ENCODE data around the gene HYDIN. TPM values are rescaled to one million over a fixed set of nuclear protein-coding genes. Genes with fewer than 3 reads are reported as not detected.
"Not testable (repeated sequence)": the region's sequence is repeated elsewhere in the genome, so short reads cannot be mapped to it uniquely, and the experiment has no call there.

HYDIN gene
- total RNA-seq, 2 experiments from 2014 or later: not detected

DNA sequence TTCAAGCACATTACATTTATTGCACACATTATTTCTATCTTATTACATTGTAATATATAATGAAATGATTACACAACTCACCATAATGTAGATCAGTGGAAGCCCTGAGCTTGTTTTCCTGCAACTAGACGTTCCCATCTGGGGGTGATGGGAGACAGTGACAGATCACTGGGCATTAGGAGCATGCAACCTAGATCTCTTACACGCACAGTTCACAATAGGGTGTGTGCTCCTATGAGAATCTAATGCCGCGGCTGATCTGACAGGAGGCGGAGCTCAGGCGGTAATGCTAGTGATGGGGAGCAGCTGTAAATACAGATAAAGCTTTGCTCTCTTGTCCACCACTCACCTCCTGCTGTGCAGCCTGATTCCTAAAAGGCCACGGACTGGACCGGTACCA is 69.5 kb downstream of the HYDIN start:
- H3K36me3 Mint-ChIP-seq; H3K9me3 Mint-ChIP-seq; POLR2A ChIA-PET; H3K4me1 Mint-ChIP-seq (ENCODE audit: low read depth); intact Hi-C loops (cut with micrococcal nuclease); CTCF ChIA-PET; DNase-seq; H3K27me3 Mint-ChIP-seq; H3K4me3 Mint-ChIP-seq; H3K27ac Mint-ChIP-seq: not testable (repeated sequence)

DNA sequence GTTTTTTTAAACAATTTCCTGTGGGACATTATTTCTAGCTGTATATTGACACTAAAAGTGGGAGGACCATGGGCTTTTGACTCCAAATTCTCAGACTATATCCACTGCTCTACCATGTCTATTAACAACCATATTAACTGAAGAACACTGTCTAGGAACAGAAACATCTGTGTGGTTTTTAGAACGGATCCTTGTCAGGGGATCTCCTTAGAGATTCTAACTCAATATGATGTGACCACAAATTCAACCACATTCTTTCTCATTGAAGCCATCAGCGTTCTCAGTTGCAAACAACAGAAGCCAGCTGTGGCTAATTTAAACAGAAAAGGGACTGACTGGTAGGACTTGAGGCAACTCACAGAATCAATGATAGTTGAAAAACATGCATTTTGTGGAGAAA is 73.2 kb downstream of the HYDIN start:
- H3K9me3 Mint-ChIP-seq; H3K27ac Mint-ChIP-seq; H3K36me3 Mint-ChIP-seq; CTCF ChIA-PET; H3K4me1 Mint-ChIP-seq (ENCODE audit: low read depth); POLR2A ChIA-PET; H3K4me3 Mint-ChIP-seq; intact Hi-C loops (cut with micrococcal nuclease); H3K27me3 Mint-ChIP-seq; DNase-seq: not testable (repeated sequence)

DNA sequence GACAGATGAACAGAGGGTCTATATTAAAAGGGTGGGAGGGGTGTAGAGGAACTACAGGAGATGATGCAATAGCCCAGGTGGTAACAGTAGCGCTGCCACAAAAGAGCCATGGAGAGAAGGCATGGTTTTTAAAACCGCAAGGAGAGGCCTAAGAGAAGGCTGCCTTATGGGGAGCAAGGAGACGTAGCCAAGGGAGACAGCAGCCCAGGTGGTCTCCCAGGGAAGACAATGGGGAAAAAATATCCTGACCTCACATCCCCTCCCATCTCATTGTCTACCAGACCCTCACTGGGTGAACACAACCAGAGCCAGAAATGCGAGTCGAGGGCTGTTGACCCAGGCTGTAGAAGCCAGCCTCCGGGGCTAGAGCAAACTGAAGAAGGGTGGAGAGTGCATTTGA is 77.2 kb downstream of the HYDIN start:
- H3K36me3 Mint-ChIP-seq; intact Hi-C loops (cut with micrococcal nuclease); H3K9me3 Mint-ChIP-seq; H3K4me1 Mint-ChIP-seq (ENCODE audit: low read depth); H3K27ac Mint-ChIP-seq; H3K4me3 Mint-ChIP-seq; CTCF ChIA-PET; DNase-seq; H3K27me3 Mint-ChIP-seq; POLR2A ChIA-PET: not testable (repeated sequence)

DNA sequence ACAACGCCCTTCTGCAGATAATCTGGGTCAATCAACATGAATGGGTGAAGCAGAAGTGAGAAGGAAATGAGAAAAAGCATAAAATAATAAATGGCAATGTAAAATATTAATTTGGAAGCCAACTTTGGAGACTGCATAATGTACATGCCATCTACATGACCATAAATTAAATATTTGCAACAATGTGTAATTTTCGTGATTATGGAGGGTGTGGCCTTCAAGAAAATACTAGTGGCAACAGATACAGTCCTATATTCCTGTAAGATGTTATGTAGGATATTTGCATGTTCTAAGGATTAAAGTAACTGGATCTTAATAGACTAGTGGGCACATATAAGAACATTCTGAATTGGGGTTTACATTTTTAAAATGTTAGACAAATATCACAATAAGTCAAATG is 78.9 kb downstream of the HYDIN start:
- H3K27me3 Mint-ChIP-seq; H3K9me3 Mint-ChIP-seq; DNase-seq; H3K4me3 Mint-ChIP-seq; CTCF ChIA-PET; intact Hi-C loops (cut with micrococcal nuclease); H3K27ac Mint-ChIP-seq; H3K4me1 Mint-ChIP-seq (ENCODE audit: low read depth); POLR2A ChIA-PET; H3K36me3 Mint-ChIP-seq: not testable (repeated sequence)

DNA sequence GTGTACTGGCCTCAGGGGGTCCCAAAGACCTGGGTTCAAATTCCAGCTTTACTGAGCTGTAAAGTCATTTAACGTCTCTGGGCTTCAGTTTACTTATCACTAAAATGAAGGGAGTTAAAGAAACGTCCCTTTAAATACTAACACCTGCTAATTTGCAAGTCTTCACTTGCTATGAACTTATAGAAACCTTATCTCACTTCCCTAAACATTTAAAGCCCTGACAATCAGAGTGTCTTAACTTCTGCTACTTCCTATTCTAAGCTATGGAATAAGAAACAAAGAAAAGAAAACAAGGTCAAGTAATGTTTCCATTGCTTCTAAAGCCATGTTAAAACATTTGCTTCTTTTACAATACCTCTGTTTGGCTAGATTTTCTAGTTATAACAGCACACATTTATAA is 87.3 kb downstream of the HYDIN start:
- H3K27me3 Mint-ChIP-seq; DNase-seq; POLR2A ChIA-PET; H3K4me1 Mint-ChIP-seq (ENCODE audit: low read depth); CTCF ChIA-PET; H3K36me3 Mint-ChIP-seq; H3K27ac Mint-ChIP-seq; H3K9me3 Mint-ChIP-seq; intact Hi-C loops (cut with micrococcal nuclease); H3K4me3 Mint-ChIP-seq: not testable (repeated sequence)

DNA sequence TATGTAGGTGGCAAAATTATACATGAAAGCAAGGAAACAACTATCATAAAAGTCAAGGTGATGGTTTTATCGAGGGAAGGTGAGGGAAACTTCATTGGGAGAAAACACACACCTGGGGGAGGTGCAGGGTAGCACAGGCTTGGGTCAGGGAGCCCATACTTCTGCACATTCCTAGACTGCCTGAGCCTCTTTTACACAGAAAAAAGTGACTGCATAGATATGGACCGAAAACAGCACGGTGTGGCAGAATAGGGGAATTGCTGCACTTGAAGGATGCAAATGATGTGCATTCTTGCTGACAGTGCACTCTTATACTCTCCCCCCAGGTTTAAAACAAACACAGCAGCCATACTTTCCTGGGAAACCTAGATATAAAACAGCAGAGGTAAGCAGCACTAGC is 120.0 kb downstream of the HYDIN start:
- H3K4me1 Mint-ChIP-seq (ENCODE audit: low read depth); DNase-seq; H3K4me3 Mint-ChIP-seq; CTCF ChIA-PET; H3K27me3 Mint-ChIP-seq; intact Hi-C loops (cut with micrococcal nuclease); H3K27ac Mint-ChIP-seq; H3K9me3 Mint-ChIP-seq; H3K36me3 Mint-ChIP-seq; POLR2A ChIA-PET: not testable (repeated sequence)

DNA sequence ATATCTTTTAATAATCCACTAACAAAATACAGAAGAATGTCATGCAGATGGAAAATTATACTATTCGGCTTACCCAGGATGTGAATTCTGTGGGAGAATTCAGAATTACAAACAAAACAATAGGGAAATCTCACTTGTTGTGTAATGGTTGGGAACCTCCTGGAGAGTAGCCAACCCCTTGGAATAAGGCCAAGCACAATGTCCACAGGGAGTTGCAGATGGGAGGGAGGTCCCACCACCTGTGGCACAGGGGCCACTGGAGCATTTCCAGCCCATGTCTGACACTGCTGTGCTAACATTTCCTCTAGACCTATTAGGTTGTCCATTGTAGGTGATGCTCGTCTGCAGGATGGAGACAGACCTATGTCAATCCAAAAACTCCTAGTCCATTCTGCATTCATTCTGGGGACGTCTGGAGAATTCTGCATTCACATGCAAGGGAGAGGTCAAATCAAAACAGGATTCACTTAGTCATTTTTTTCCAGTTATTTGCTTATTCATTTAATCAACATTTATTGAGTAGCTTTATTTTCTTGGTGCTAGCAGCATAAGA is 120.8 kb downstream of the HYDIN start:
- intact Hi-C loops (cut with micrococcal nuclease); H3K4me1 Mint-ChIP-seq (ENCODE audit: low read depth); CTCF ChIA-PET; H3K4me3 Mint-ChIP-seq; H3K9me3 Mint-ChIP-seq; H3K27ac Mint-ChIP-seq; DNase-seq; H3K27me3 Mint-ChIP-seq; H3K36me3 Mint-ChIP-seq; POLR2A ChIA-PET: not testable (repeated sequence)

DNA sequence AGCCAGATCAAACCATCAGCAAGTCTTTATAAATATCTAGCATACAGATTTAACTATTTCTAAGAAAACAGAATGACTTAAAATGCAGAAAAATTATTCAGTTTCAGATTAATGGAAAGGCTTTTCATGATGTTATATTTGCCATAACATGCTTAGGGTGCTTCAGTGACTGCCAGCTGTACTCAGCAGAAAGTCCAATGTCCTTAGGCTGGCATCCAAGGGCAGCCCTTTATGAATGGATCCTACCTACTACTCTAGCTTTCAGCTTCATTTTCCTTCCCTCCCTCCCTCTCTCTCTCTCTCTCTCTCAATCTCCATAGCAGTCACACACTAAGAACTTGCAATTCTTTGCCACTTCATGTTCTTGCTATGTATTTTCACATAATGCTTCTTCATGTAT is 124.6 kb downstream of the HYDIN start:
- H3K4me3 Mint-ChIP-seq; intact Hi-C loops (cut with micrococcal nuclease); H3K9me3 Mint-ChIP-seq; H3K36me3 Mint-ChIP-seq; CTCF ChIA-PET; H3K27ac Mint-ChIP-seq; H3K27me3 Mint-ChIP-seq; H3K4me1 Mint-ChIP-seq (ENCODE audit: low read depth); POLR2A ChIA-PET; DNase-seq: not testable (repeated sequence)

DNA sequence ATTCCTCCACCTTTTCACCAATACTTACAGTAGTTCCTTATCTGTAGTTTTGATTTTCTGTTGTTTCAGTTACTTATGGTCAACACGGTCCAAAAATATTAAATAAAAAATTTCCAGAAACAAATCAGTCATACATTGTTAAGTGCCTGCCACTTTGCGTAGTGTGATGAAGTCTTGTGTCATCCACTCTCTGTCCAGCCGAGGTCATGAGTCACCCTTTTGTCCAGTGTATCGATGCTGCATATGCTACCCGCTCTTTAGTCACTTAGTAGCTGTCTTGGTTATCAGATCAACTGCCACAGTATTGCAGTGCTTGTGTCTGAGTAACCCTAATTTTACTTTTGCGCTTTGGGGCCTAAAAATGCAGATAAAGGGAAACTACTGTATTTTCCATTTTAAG is 146.9 kb downstream of the HYDIN start:
- H3K27me3 Mint-ChIP-seq; intact Hi-C loops (cut with micrococcal nuclease); H3K27ac Mint-ChIP-seq; H3K4me1 Mint-ChIP-seq (ENCODE audit: low read depth); H3K9me3 Mint-ChIP-seq; CTCF ChIA-PET; H3K4me3 Mint-ChIP-seq; POLR2A ChIA-PET; H3K36me3 Mint-ChIP-seq; DNase-seq: not testable (repeated sequence)

DNA sequence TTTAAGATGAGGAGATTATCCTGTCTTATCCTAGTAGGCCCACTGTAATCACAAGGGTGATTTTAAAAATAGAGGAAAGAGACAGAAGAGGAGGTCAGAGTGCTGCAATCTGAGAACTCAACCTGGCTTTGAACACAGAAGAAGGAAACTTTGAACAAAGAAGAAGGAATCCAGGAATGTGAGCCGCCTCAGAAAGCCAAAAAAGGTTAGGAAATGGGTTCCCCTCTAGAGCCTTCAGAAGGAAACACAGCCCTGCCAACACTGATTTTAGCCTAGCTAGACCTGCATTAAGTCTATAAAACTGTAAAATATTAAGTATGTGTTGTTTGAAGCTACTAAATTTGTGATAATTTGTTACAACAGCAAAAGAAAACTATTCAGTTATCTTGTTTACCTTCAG is 149.7 kb downstream of the HYDIN start:
- intact Hi-C loops (cut with micrococcal nuclease); H3K4me1 Mint-ChIP-seq (ENCODE audit: low read depth); H3K27me3 Mint-ChIP-seq; DNase-seq; POLR2A ChIA-PET; CTCF ChIA-PET; H3K27ac Mint-ChIP-seq; H3K4me3 Mint-ChIP-seq; H3K36me3 Mint-ChIP-seq; H3K9me3 Mint-ChIP-seq: not testable (repeated sequence)

DNA sequence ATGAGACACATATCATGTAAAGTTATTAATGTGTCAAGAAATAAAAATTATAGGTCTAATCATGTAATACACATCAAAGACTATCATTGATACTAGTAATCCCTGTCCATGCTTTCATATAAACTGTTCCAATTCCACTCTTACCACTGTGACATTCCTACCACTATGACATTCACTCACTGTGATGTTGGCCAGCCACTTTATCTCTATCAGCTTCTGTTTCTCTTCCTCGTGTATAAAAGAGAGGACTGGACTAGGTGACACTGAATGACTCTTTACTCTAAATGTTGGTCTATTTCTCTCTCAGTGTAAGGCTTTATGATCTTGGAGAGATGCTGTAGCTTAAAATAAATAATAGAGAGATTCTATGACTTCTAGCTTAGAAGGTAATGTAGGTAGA is 150.3 kb downstream of the HYDIN start:
- H3K27ac Mint-ChIP-seq; POLR2A ChIA-PET; DNase-seq; H3K36me3 Mint-ChIP-seq; CTCF ChIA-PET; H3K4me1 Mint-ChIP-seq (ENCODE audit: low read depth); H3K9me3 Mint-ChIP-seq; H3K4me3 Mint-ChIP-seq; H3K27me3 Mint-ChIP-seq; intact Hi-C loops (cut with micrococcal nuclease): not testable (repeated sequence)

DNA sequence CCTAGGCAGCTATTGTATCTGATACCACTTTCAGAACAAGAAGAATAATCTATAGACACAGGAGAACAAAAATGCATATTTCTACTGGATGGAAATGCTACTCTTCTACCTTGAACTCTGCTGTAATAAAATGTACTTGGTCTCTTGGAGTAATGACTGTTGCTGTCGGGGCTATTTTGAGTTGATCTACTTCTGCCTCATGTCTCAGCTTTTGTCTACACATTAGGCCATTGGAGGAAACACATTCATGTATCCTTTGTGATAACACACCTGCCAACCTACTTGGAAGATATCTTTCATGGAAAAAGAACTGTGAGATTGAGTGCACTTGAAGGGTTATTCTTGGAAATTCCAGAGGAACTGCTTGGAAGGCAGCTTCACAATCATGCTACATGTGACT is 159.9 kb downstream of the HYDIN start:
- H3K4me3 Mint-ChIP-seq; H3K27me3 Mint-ChIP-seq; H3K4me1 Mint-ChIP-seq (ENCODE audit: low read depth); H3K9me3 Mint-ChIP-seq; H3K27ac Mint-ChIP-seq; H3K36me3 Mint-ChIP-seq; intact Hi-C loops (cut with micrococcal nuclease); DNase-seq; POLR2A ChIA-PET; CTCF ChIA-PET: not testable (repeated sequence)

DNA sequence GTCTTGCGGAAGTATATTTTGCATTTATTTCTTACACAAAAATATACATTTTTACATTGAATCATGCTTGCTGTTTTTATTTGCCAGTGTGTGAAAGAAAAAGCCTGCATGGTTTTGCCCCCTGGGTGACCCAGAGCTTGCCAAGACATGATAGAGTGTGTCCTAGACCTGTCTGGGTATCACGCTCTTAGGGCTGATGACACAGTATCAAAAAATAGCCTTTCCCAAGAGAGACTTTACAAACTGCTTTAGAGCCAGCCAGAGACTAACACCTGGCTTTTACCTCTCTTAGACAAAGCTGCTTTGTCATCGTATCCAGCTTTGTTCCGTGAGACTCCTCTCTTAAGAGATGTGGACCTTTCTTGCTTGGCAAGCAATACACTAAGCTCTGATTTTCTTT is 160.7 kb downstream of the HYDIN start:
- H3K4me1 Mint-ChIP-seq (ENCODE audit: low read depth); POLR2A ChIA-PET; DNase-seq; H3K27me3 Mint-ChIP-seq; H3K9me3 Mint-ChIP-seq; H3K4me3 Mint-ChIP-seq; H3K27ac Mint-ChIP-seq; intact Hi-C loops (cut with micrococcal nuclease); H3K36me3 Mint-ChIP-seq; CTCF ChIA-PET: not testable (repeated sequence)

Measured in activated CD4-positive, alpha-beta memory T cell treated with anti-CD3 and anti-CD28 coated beads for 36 hours (primary cell).